Skin epidermis (tissue), 12 donors: ENCODE data around the gene SSTR5.

Experiments
- H3K27ac ChIP-seq, 21 experiments: fragments of 200-600 bp; sonication (generic) in 11 of 21; one replicate each; pipeline ENCODE4 v1.5.0; 2020; ENCODE audit warnings: mild to moderate bottlenecking in 3 of 21, inconsistent platforms in 2 of 21, moderate library complexity in 2 of 21
- H3K4me3 ChIP-seq, 7 experiments: fragments of 200-600 bp; sonication (generic) in 2 of 7; one replicate each; pipeline ENCODE4 v1.5.0; 2020; ENCODE audit warnings: inconsistent platforms in 2 of 7, mild to moderate bottlenecking in 2 of 7, moderate library complexity in 1 of 7

Gene SSTR5

DNA sequence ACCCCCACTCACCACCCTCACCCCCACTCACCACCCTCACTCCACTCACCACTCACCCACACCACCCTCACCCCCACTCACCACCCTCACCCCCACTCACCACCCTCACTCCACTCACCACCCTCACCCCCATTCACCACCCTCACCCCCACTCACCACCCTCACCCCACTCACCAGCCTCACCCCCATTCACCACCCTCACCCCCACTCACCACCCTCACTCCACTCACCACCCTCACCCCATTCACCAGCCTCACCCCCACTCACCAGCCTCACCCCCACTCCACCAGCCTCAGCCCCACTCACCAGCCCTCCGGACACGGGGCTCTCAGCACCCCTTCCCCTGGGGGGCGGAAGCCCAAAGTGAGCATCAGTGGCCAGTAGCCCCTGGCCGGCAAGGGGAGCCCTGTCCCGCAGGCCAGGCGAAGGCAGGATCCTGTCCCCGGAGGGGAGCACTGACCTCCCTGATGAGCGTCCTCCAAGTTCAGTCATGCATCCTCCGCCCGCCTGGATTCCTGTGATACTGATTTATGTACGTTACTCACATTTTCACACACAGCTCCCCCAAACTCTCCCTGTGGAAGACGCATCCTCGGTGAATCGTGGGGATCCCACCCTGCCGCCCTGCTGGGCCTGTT is 41.5 kb downstream of the SSTR5 start:
- no peak overlapping the region for H3K27ac ChIP-seq
- H3K4me3 ChIP-seq: no peak overlapping the region

DNA sequence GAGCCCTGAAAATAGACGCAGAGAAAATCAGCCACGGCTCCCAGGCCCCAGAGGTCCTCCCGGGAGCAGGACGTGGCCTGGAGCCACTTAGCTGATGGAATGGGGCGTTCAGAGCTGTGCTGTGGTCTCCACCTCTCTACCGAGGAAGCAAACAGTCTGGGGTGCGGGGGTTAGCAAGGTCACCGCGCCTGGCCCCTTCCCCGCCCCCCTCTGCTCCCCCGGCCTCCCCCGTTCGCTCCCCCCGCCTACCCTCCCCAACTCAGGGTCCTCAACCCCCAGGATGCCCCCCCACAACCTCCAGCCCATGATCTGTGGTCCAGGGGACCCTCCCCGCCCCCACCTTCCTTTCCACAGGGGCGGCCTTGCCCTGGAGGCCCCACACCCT is 44.1 kb downstream of the SSTR5 start:
- no peak overlapping the region for H3K27ac ChIP-seq
- no peak overlapping the region for H3K4me3 ChIP-seq

DNA sequence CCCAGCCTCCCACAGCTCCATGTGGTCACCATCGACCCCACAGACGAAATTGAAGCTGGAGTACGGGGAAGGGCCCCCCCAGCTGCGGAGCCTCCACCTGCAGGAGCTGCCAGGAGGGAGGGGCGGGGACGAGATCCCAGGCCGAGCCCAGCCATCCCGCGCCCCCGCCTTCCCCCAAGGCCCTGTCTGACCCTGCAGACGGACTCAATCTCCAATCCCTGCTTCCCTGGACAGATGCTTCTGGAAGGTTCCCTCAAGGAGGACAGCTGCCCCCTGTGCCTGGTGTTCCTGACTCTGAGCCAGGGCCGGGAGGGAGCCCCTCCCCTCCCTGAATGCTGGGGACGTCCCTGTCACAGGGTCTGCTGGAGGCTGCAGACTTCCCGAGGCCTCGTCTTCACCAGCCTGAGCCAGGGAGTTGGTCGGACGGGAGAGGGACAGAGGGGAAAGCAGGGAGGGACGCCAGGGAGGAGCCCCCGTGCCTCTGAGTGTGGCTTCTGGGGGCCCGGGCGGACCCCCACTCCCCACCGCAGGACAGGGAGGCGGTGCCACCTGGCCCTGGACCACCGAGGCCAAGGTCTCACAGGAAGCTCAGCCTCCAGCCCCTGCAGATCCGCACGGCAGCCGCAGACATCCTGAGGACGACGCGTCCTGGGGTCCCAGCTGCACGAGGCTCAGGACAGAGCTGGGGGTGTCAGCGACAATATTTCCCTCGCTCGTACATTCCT is 44.8 kb downstream of the SSTR5 start:
- Histone ChIP-seq H3K27ac (no peak overlapping the region), H3K4me3 (no peak overlapping the region)

DNA sequence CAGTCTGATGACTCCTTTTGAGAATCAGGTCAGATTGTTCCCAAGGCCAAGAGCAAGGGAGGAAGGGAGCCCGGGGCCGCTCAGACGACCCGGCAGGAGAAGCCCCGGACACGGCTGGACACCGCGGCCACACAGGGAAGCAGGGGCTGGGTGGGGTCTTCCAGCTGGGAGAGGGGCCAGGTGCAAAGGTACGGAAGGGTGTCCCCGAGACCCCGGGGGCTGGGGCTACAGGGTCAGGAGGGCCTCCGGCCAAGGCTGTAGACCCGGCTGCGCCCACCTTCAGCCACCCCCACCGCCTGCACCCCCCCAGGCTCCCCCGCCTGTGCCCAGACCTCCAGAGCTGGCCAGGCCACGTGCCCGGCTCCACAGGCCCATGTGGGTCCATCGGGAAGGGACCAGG is 45.4 kb downstream of the SSTR5 start:
- Histone ChIP-seq H3K27ac (no peak overlapping the region), H3K4me3 (no peak overlapping the region)

DNA sequence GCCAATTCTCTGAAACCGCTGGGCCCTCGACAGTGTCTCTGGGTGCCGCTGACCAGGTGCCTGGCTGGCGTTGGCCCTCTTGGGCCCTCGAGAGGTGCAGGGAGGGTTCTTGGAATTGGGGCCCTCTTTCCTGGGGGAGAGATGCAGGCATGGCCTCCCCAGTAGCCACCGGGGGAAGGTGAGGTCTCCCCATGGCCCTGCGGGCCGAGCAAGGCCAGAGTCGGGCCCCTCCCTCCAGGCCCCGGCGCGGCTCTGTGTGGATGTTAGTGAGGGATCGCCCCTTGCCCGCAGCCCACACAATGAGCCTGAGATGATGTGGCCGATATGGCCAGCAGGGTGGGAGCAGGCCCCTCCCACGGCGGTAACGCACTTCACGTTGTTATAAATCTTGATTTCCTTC is 46.6 kb downstream of the SSTR5 start:
- H3K27ac ChIP-seq: no peak overlapping the region
- no peak overlapping the region for H3K4me3 ChIP-seq

DNA sequence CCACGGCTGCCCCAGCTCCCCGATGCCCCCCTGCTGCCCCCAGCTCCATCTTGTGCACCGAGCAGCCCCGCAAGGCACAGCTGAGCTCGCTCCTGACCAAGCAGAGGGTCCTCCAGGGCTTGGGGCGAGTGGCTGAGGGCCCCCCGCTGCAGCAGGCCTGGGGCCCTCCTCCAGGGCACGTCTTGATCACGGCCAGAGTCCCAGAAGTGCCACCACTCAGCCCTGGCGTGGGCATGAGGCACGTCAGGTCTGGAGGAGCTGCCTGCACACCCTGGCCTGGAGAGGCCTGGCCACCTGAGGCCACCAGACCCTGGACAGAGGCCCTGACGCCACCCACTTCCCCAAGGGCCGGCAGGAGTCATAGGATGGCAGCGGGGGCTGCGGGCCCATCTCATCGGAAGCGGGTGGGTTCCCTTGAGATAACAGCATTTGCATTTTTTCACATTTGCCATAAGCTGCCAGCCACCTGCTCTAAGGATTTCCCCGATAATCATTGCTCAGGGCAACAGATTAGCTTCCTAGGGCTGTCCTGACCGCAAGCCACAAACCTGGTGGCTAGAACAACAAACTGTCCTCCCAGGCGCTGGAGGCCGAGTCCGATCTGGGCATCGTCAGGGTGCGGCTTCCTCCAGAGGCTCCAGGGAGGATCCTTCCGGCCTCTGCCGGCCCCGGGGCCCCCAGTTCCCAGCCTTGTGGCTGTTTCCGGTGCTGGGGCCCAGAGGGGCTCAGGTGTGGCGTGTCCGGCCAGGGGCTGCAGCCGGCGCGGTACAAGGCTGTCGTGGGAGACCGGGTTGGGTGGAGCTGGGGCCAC is 47.4 kb downstream of the SSTR5 start:
- H3K27ac ChIP-seq: no peak overlapping the region
- no peak overlapping the region for H3K4me3 ChIP-seq

DNA sequence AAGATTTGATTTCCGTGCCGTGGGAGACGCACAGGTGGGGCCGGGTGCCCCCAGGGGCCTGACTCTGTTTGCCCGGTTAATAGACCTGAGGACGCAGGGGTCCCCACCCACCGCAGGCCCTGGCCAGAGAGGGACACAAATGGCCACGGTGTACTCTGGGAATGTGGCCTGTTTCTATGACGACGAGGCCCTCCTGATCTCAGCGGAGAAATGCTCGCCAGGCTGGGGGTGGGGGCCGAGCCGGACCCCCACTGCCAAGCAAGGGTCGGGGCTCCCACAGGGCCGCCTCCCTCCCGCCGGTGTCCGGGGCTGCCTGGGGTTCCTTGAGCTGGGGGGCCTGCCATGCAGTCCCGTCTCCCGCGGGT is 48.0 kb downstream of the SSTR5 start:
- Histone ChIP-seq H3K4me3 (no peak overlapping the region), H3K27ac (no peak overlapping the region)

DNA sequence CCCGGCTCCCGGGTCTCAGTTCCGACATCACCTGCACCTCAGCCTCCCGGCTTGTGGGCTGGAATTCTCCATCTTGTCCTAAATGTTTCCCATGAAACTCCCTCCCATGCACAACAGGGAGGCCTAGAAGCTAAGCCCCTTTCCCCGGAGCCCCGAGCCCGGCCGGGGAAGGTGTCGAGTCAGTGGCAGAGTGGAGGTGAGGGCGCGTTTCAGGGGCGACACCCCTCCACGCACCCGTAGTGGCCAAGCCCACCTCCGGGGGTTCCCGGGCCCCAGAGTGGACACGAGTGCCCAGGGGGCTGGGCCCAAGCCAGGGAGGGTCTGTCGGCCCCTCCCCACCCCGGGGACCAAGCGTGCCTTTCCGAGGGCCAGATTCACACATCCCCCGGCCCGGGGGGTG is 48.5 kb downstream of the SSTR5 start:
- Histone ChIP-seq H3K4me3 (no peak overlapping the region), H3K27ac (no peak overlapping the region)

DNA sequence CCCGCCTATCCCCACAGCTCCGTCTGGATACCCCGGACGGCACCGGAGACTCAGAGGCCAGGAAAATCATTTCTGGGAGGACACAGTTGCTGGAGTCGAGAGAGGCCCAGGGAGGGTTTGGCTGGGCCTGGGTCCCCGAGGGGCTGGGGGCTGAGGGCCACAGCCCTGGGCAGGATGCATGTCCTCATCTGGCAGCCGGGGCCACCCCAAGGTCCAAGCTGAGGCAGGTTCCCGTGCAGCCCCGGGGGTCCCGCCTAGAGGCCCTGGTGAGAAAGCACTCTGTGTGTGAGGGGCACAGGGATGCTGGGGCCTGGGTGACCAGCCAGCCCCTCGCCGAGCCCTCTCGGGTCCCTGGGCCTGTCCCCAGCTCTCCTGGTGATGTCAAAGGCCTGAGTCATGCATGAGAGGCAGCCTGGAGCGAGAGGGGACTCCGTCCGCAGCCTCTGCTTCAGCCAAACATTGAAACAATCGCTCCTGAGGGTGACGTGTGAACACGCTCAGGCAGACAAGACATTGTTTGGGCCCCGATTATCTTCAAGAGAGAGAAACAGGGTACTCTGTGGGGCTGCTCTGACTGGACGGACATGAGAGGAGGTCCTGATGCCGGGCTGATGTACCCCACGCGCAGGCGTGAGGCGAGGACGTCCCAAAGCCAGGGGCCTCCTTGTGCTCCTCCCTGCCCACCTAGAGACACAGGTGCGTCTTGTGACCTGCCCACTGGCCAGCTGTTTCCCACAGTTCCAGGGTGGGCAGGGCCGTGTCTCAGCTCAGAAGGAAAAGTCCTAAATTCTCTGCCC is 49.3 kb downstream of the SSTR5 start:
- H3K4me3 ChIP-seq: no peak overlapping the region
- no peak overlapping the region for H3K27ac ChIP-seq

DNA sequence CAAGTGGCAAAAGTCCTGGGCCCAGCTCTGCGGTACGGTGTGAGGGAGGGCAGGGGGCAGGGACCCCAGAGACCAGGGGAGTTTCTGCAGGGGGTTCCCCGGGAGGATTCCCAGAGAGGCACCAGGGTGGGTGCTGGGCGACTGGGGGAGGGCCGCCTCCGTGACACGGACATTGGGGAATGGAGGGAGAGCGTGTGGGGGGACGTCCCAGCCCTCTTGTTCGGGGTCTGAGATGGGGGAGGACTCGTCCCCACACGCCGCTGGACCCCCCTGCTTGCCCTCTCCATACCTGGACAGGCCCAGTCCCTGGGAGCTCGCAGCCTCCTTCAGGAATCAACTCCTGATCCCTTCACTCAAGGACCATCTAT is 49.8 kb downstream of the SSTR5 start:
- no peak overlapping the region for H3K4me3 ChIP-seq
- H3K27ac ChIP-seq: no peak overlapping the region

DNA sequence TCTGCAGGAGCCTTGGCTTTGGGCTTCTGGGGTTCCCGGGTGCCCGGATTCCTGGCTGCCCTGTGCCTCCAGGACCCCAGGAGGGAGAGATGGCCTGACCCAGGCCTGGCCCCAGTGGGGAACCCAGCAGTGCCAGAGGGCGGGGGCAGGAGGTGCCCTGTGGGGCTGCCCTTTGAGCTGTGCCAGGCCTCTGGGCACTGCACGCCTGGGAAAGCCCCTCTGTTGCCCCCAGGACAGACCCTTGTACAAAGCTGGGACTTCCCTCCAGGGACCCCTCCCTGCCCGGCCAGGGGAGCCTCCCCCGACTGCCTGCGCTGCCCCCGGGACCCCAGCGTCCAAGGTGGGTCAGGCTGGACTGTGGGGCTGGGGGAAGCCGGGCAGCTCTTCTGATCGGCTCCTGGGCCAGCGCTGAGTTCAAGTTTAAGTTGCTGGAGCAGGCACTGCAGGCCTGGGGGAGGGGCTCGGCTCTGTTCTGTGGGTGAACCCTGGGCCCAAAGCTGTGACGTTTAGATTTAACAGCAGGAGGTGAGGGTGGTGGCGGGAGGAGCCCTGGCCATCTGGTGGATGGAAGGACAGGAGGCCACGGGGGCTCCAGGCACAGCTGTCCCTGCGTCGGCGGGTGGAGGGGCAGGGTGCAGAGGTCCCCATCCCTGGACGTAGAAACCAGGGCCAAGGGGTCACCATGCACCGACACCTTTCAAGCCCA is 51.1 kb downstream of the SSTR5 start:
- H3K27ac ChIP-seq: no peak overlapping the region
- no peak overlapping the region for H3K4me3 ChIP-seq

DNA sequence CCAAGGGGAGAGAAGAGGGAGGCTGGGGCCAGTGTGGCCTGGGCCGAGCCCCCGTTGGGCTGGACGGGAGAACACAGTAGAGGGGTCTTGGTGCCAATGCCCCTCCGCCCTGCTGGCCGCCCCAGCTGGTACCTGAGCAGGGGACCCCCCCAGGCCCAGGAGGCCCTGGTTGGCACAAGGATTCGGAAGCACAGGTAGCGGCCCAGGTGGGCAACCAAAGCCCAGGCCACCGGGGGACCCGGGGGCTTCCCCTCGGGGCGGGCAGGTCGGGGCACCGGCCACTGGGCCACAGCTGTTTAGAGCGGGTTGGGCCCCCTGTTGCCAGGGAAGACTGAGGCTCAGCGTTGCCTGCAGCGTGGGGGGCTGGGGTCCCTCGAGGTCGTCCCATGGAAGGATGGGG is 51.7 kb downstream of the SSTR5 start:
- no peak overlapping the region for H3K27ac ChIP-seq
- H3K4me3 ChIP-seq: no peak overlapping the region

DNA sequence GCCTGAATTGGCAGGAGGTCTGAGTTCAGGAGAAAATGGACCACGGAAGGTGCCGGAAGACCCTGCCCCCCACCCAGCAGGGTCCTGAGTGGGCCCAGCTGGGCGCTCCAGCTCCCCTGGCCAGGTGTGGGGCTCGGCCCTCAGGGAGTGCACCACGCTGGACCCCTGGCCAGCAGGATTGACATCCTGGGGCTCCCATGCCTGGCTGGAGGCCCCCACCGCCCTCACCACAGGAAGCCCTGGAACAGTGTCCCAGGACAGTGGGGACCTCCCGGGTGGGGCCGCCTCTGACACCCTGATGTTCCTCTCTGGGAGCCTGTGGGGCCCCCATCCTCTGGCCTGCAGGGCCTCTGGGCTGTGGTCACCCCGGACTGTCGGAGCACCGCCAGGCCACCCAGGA is 52.2 kb downstream of the SSTR5 start:
- Histone ChIP-seq H3K4me3 (no peak overlapping the region), H3K27ac (no peak overlapping the region)

DNA sequence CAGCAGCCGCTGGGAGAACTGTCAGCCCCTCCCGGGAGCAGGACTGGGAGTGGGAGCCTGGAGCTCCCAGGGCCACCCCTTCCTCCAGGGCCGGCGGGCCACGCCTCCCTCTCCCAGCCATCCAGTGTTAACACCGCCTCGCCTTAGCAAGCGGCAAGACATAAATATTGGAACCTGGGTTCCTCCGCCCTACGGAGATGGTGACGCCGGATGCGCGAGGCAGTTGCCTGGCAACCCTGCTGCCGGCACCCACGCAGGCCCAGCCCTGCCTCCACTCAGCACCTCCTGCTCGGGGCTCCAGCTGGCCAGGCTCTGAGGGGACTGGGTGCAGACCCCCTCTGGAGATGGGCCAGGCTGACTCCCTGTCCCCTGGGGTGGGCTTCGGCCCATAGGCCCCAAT is 52.9 kb downstream of the SSTR5 start:
- no peak overlapping the region for H3K4me3 ChIP-seq
- H3K27ac ChIP-seq: no peak overlapping the region

DNA sequence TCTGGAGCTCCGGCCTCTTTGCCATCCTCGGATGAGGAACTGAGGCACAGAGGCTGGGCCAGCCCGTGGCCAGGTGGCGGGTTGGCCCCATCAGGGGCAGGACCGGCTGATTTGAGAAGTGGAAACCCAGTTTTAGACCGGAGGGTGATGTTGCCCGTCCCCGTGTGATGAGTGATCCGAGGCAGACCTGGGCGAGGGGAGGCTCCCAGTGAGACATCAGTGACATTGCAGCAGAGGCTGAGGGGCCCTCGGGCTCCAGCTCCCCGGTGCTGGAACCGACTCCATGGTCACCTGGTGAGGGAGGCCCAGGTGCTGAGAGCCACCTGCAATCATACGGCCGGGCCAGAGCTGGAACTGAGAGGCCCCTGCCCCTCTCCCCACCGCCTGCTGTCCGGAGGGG is 53.5 kb downstream of the SSTR5 start:
- no peak overlapping the region for H3K4me3 ChIP-seq
- no peak overlapping the region for H3K27ac ChIP-seq

DNA sequence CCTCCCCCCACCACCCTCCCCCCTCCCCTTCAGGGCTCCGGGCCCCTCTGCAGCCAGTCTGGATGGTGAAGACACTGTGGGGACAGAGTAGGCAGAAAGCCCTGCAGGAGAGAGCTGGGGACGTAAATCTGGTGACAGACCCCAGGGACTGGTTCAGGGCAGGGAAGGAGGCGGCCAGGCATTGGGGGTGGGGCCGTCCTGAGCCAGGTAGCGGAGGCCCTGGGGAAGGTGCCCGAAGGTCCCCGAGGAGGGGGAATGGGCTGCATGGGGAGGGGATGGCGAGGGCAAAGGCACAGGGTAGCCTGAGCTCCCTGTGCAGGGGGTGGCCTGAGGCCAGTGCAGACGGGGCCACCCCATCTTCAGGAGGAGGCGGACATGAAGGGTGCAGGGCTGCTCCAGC is 54.0 kb downstream of the SSTR5 start:
- Histone ChIP-seq H3K27ac (no peak overlapping the region), H3K4me3 (no peak overlapping the region)

DNA sequence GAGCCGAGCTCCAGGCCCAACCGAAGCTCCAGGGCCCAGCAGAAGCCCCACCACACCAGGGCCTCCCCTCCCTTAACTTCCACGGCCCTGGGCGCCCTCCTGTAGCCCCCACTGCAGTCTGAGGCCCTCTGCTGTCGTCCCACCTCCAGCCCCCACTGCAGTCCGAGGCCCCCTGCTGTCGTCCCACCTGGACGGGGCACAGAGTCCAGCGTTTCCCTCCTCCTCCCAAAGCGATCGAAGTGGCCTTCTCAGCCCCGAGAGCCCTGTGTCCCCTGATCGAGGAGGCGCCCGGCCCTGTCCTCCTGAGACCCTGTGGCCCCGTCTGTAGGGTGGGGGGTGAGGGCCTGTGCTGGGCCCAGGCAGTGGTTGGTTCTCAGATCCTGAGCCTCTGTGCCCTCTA is 54.6 kb downstream of the SSTR5 start:
- Histone ChIP-seq H3K4me3 (no peak overlapping the region), H3K27ac (no peak overlapping the region)

DNA sequence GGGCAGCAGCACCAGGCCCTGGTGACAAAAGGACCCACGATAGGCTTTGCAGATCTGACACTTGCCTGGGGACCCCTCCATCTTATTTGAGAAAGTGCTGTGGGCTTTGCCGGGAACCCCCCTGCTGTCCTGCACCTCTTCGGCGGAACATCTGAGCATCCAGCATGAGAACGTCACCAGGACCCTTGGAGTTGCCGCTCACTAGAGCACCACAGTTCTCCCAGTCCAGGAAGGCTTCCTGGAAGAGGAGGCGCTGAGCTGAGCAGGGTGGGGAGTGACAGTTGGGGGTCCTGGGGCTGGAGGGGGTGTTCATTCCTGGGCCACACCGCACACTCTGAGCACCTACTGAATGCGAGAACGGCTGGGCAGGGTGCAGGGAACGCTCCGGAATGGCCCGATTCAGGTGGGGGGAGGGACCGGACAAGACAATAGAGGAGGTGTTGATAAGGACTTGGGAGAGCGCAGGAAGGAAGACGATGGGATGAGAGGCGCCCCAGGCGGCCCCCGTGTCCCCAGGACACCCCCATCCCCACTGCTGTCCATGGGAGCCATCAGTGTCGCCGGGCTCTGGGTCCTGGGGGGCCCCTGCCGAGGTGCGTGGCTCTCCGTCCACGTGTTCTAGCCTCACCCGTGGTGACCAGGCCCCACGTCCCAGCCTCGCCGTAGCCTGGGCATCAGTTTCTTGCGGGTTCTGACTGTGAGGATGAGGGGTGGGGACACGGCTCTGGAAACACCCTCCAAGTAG is 55.6 kb downstream of the SSTR5 start:
- H3K4me3 ChIP-seq: no peak overlapping the region
- H3K27ac ChIP-seq: no peak overlapping the region
